Amygdala (tissue), 56 donors: ENCODE results near the gene MAP4K5.

Source experiments
- DNase-seq, 56 donors: peaks; one replicate each; lab custom pipeline; 2025; lab: John Stamatoyannopoulos, UW

Gene MAP4K5

DNA sequence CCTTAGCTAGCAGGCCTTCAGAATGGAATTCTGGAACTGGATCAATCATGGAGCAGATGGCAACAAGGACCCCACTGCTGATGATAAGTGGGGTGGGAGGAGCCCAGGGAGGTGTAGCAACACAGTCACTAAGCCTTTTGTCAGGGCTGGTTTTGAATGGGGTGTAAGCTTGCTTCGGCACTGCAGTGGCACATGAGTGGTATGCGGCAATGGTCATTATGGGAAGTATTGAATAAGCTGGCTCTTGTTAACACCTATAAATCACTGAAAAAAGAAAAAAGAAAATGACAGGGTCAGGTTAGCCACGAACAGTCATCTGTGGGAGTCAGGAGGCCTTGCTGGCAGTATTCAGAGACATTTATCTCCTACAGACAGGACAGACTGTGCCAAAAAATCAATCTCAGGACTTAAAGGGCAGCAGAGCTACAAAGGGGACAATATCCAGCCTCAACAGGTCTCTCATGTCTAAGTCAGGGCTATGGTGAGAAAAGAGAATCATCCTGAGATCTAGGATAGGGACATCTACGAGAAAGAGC, 154.8 kb downstream of the MAP4K5 start:
- DNase-seq: no peak

DNA sequence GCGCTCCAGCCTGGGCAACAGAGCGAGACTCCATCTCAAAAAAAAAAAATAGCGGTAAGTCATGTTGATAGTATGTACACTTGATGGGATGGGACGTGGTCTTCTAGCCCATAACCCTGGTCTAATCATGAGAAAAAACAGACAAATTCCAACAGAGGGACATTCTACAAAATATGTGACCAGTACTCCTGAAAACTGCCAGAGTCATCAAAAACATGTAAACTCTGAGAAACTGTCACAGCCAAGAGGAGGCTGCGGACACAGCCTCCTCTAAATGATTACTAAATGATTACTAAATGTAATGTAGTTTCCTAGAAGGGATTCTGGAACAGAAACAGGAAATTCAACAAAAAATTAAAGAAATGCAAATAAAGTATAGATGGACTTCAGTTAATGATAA, 156.6 kb downstream of the MAP4K5 start:
- no peak for DNase-seq

DNA sequence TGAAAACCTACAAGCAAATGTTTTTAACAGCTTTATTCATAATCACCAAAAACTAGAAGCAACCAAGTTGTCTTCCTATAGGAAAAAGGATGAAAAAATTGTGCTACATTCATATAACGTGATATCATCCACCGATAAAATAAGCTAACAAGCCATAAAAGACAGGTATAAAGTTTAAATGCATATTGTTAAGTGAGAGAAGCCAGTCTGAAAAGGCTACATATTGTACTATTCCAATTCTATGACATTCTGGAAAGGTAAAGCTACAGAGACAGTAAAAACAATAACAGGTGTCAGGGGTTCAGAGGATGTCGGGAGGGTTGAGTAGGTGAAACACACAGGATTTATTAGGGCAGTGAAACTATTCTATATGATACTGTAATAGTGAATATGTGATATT, 158.4 kb downstream of the MAP4K5 start:
- no peak for DNase-seq

DNA sequence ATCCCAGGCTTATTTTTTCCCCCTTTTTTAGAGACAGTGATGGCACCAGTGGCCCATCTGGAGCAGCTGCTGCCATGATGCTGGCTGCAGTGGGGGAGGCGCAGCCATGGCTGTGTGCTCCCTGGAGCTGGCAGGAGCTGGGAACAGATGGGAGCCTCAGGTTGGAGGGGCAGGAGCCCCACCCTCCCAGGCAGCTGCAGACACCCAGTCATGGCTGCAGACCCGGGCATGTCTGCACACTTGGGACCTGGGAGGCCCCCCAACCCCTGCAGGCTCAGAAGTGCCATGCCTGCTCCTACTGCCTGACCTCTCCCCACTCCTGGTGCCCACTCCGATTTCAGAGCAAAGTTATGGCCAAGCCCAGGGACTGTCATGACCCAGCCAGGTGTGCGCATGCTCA, 160.8 kb downstream of the MAP4K5 start:
- DNase-seq: no peak
